T-helper 22 cell (primary cell): ENCODE results near the gene KRTAP5-4.
"Not testable (repeated sequence)": the region's sequence is repeated elsewhere in the genome, so short reads cannot be mapped to it uniquely, and the experiment has no call there.

Experiments
- DNase-seq: peaks from one replicate; pipeline ENCODE4 v3.0.0-alpha.2; 2020; ENCODE audit warnings: low read depth

Gene KRTAP5-4

GRCh38 chr11:1637628-1638027, 15.7 kb upstream of the KRTAP5-4 start:
- no peak for DNase-seq

GRCh38 chr11:1636291-1636950, 14.5 kb upstream of the KRTAP5-4 start:
- DNase-seq = no peak

GRCh38 chr11:1633864-1634263, 11.9 kb upstream of the KRTAP5-4 start:
- DNase-seq = no peak

- DNase-seq = no peak
These were observed 10.2 kb upstream of the KRTAP5-4 start for GRCh38 chr11:1632053-1632714.

GRCh38 chr11:1631066-1631568, 9.2 kb upstream of the KRTAP5-4 start:
- no peak for DNase-seq

- DNase-seq = no peak
These were observed 8.3 kb upstream of the KRTAP5-4 start for GRCh38 chr11:1630271-1630670.

- DNase-seq = no peak
These were observed 7.6 kb upstream of the KRTAP5-4 start, which contains the start of gene KRTAP5-5 for GRCh38 chr11:1629326-1630185. Gene KRTAP5-5 (plus strand): TSS chr11:1629775. CDS start chr11:1629841, 66 bp downstream.

GRCh38 chr11:1628506-1629325, 6.8 kb upstream of the KRTAP5-4 start:
- DNase-seq = peak; percentile 18

GRCh38 chr11:1625541-1625940, 3.6 kb upstream of the KRTAP5-4 start:
- DNase-seq = no peak

GRCh38 chr11:1624621-1625020, 2.7 kb upstream of the KRTAP5-4 start:
- no peak for DNase-seq

- no peak for DNase-seq
These were observed 1.8 kb upstream of the KRTAP5-4 start for GRCh38 chr11:1623716-1624115.

GRCh38 chr11:1619449-1619848, 2.5 kb downstream of the KRTAP5-4 start:
- no peak for DNase-seq

GRCh38 chr11:1618231-1618630, 3.7 kb downstream of the KRTAP5-4 start:
- DNase-seq = no peak

GRCh38 chr11:1608363-1608762, 13.6 kb downstream of the KRTAP5-4 start, which contains the start of gene KRTAP5-3:
Gene KRTAP5-3 (minus strand): TSS chr11:1608463. CDS start chr11:1608385, 78 bp downstream.
- no peak for DNase-seq

GRCh38 chr11:1607901-1608300, 14.0 kb downstream of the KRTAP5-4 start:
- not testable (repeated sequence) for DNase-seq

GRCh38 chr11:1607156-1607845, 14.6 kb downstream of the KRTAP5-4 start:
- DNase-seq = not testable (repeated sequence)

GRCh38 chr11:1605923-1606322, 16.0 kb downstream of the KRTAP5-4 start:
- DNase-seq = not testable (repeated sequence)

- DNase-seq = no peak
These were observed 17.2 kb downstream of the KRTAP5-4 start for GRCh38 chr11:1604711-1605110.

GRCh38 chr11:1604181-1604580, 17.8 kb downstream of the KRTAP5-4 start:
- DNase-seq = no peak

GRCh38 chr11:1603629-1604028, 18.3 kb downstream of the KRTAP5-4 start:
- no peak for DNase-seq

- DNase-seq = not testable (repeated sequence)
These were observed 20.3 kb downstream of the KRTAP5-4 start for GRCh38 chr11:1601663-1602062.
